ENCODE data around the gene TNS4. TPM values are rescaled to one million over a fixed set of nuclear protein-coding genes. Genes with fewer than 3 reads are reported as not detected.

Gene TNS4
- total RNA-seq, 1 experiment from 2014 or later, result 0.59 TPM

GRCh38 chr17:40430272-40431230, 70.9 kb downstream of the TNS4 start:
- no peak overlapping the region for H3K9ac ChIP-seq (ENCODE audit: extremely low read depth, insufficient read length, low read length)
- H3K27ac Mint-ChIP-seq, result no peak overlapping the region
- no peak overlapping the region for H2BK120ac ChIP-seq (ENCODE audit: low read depth, low read length, poor library complexity, severe bottlenecking)
- no peak overlapping the region for H2BK20ac ChIP-seq (ENCODE audit: low read depth, low read length, poor library complexity, severe bottlenecking)
- no peak overlapping the region for H3T11ph ChIP-seq (ENCODE audit: low read length)
- no peak overlapping the region for H4K5ac ChIP-seq (ENCODE audit: insufficient read length, low read depth, low read length)
- H3K9me3 ChIP-seq (ENCODE audit: control insufficient read depth, low read depth, low read length), result no peaks in the 10 kb centered on the region
- H3K14ac ChIP-seq (ENCODE audit: insufficient read depth, low read length), result no peak overlapping the region
- H3K79me1 ChIP-seq (ENCODE audit: insufficient read depth, low read depth, low read length, poor library complexity, severe bottlenecking), result no peaks in the 10 kb centered on the region
- H4K91ac ChIP-seq (ENCODE audit: insufficient read length, low read depth, low read length), result no peak overlapping the region
- peaks cover 0 to 2% (median 0%) of the 10 kb centered on the region in 3 experiments; a peak in 1 of 7 replicates for H3K36me3 Mint-ChIP-seq (ENCODE audit: insufficient read depth in 1 of 3, low read depth in 3 of 3)
- no peak overlapping the region for H2AFZ ChIP-seq (ENCODE audit: low read length)
- H3K4ac ChIP-seq (ENCODE audit: low read depth, low read length), result no peak overlapping the region
- no peak overlapping the region for H2BK5ac ChIP-seq (ENCODE audit: insufficient read length, low read length)
- H3K27ac ChIP-seq (ENCODE audit: insufficient read length, low read depth, low read length), result no peak overlapping the region
- H3K23me2 ChIP-seq (ENCODE audit: insufficient read length, low read depth, low read length, poor library complexity, severe bottlenecking), result no peaks in the 10 kb centered on the region
- no CpG with 5 or more reads among the region's 10 CpGs for WGBS (ENCODE audit: extremely low coverage, insufficient read length, low lambda C conversion rate)
- H3K4me3 Mint-ChIP-seq, result no peak overlapping the region
- no peak overlapping the region for H3K23ac ChIP-seq (ENCODE audit: insufficient read length, low read depth, low read length)
- no peak overlapping the region for H2BK15ac ChIP-seq (ENCODE audit: low read depth, low read length)
- H3K4me1 ChIP-seq (ENCODE audit: insufficient read depth, low read length), result no peaks in the 10 kb centered on the region
- peak; percentile 14 for DNase-seq
- H3K4me2 ChIP-seq (ENCODE audit: insufficient read depth, insufficient read length, low read length), result no peak overlapping the region
- H4K20me1 ChIP-seq (ENCODE audit: control insufficient read depth, insufficient read depth, insufficient read length), result no peaks in the 10 kb centered on the region
- H4K8ac ChIP-seq (replicated peaks; ENCODE audit: insufficient read length, low read depth, low read length), result no peak overlapping the region
- no peak for TF ChIP-seq CTCF (conservative IDR thresholded peaks at IDR 0.05)
- no peaks in the 10 kb centered on the region for H3K79me2 ChIP-seq (ENCODE audit: insufficient read depth, low read length)
- H3K56ac ChIP-seq (ENCODE audit: insufficient read length, low read depth, low read length), result no peak overlapping the region
- peaks cover 0 to 9% of the 10 kb centered on the region in 2 experiments; a peak in 4 of 5 replicates for H3K9me3 Mint-ChIP-seq
- no peak overlapping the region for H2AK5ac ChIP-seq (ENCODE audit: insufficient read length, low read length)
- peaks cover 16 to 17% of the 10 kb centered on the region in 2 experiments for H3K4me1 Mint-ChIP-seq
- H3K27me3 ChIP-seq (ENCODE audit: insufficient read depth, low read length), result no peaks in the 10 kb centered on the region
- no peak overlapping the region for H3K18ac ChIP-seq (ENCODE audit: insufficient read length, low read depth, low read length)
- H3K27me3 Mint-ChIP-seq (ENCODE audit: low read depth), result peaks cover 4% of the 10 kb centered on the region; the same call in 1 of the 2 replicates
- no peak overlapping the region for H2BK12ac ChIP-seq (ENCODE audit: insufficient read length, low read depth, low read length)
